HG02885 (cell line): ENCODE measurements around the gene OR4A47.
"Not testable (repeated sequence)": the region's sequence is repeated elsewhere in the genome, so short reads cannot be mapped to it uniquely, and the experiment has no call there.

ENCODE experiments used
- ATAC-seq: cut with Tn5 transposase; IDR thresholded peaks from one replicate; pipeline ENCODE4 v1.9.1; 2021; ENCODE audit warnings: mild to moderate bottlenecking; ENCODE audit not compliant: unreplicated experiment, poor library complexity

OR4A47 gene, protein sequence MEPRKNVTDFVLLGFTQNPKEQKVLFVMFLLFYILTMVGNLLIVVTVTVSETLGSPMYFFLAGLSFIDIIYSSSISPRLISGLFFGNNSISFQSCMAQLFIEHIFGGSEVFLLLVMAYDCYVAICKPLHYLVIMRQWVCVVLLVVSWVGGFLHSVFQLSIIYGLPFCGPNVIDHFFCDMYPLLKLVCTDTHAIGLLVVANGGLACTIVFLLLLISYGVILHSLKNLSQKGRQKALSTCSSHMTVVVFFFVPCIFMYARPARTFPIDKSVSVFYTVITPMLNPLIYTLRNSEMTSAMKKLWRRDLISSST

GRCh38 chr11:48488493-48488892 is at the start of gene OR4A47:
Gene OR4A47, plus strand, starts transcription at chr11:48488793. Its CDS starts 0 bp downstream, at chr11:48488793.
- ATAC-seq = not testable (repeated sequence)

GRCh38 chr11:48455909-48456308 is 32.7 kb upstream of the OR4A47 start:
- ATAC-seq = not testable (repeated sequence)

GRCh38 chr11:48473966-48474365 is 14.6 kb upstream of the OR4A47 start:
- not testable (repeated sequence) for ATAC-seq

GRCh38 chr11:48474703-48475102 is 13.9 kb upstream of the OR4A47 start:
- ATAC-seq = not testable (repeated sequence)

DNA sequence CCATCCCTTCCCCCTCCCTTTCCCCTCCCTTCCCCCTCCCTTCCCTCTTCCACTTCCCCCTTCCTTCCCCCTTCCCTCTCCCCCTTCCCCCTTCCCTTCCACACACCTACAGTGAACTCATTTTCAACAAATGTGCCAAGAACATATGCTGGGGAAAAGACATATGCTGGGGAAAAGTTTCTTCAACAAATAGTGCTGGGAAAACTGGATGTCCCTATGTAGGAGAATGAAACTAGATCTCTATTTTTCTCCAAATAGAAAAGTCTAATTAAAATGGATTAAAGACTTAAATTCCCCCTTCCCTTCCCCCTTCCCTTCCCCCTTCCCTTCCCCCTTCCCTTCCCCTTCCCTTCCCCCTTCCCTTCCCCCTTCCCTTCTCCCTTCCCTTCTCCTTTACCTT is 17.6 kb downstream of the OR4A47 start:
- not testable (repeated sequence) for ATAC-seq

GRCh38 chr11:48538991-48539390 is 50.4 kb downstream of the OR4A47 start:
- ATAC-seq = no peak
